AG09309 (cell line): ENCODE results near the gene BSG.

Source experiments
- DNase-seq: peaks from one replicate; pipeline ENCODE4 v3.0.0-alpha.2; 2010; ENCODE audit warnings: low read depth
- H3K4me3 ChIP-seq: 2 replicates; pipeline ENCODE4 v1.5.1; 2011; ENCODE audit warnings: mild to moderate bottlenecking, low read depth, low read length, moderate library complexity; ENCODE audit not compliant: control insufficient read depth
- TF ChIP-seq, protein P1 (sequence below): IDR thresholded peaks from 2 replicates; pipeline ENCODE4 v1.5.1; 2011; ENCODE audit warnings: mild to moderate bottlenecking, low read depth, low read length, inconsistent platforms; ENCODE audit not compliant: insufficient read depth, control insufficient read depth; ENCODE audit errors: missing control alignments

The BSG gene

DNA sequence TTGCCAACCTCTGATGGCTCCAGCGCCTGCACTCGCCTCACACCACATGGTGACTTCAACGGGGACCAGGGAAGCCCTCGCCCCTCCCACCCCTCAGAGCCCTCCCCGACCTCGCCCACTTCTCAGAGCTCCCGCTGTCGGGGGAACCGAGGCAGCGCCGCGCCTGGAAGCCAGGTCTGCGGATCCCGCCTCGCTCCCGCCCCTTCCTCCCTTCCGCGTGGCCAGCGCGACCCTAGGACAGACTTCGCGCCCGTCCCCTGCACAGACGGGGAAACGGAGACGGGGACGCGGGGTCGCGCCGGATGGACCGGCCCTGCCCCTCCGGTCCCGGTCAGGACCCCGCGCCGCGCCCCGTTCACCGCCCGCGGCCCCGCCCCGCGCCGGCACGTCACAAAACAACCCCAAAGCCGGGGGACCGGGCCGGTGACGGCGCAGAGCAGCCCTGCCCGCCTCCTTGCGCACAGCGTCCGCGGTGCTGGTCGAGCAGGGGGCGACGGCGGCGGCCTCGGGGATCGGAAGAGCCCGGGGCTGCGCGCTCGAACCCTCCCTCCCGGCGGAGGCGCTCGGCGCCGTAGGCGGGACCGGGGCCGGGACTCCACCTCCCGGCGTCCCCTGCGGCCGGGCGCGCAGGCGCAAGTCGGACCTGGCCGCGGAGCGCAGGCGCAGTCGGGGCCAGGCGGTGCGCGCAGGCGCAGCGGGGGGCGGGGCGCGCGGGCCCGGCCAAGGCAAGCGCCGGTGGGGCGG is 41.2 kb upstream of the BSG start:
- no peak for DNase-seq
- TF ChIP-seq, protein P1, sequence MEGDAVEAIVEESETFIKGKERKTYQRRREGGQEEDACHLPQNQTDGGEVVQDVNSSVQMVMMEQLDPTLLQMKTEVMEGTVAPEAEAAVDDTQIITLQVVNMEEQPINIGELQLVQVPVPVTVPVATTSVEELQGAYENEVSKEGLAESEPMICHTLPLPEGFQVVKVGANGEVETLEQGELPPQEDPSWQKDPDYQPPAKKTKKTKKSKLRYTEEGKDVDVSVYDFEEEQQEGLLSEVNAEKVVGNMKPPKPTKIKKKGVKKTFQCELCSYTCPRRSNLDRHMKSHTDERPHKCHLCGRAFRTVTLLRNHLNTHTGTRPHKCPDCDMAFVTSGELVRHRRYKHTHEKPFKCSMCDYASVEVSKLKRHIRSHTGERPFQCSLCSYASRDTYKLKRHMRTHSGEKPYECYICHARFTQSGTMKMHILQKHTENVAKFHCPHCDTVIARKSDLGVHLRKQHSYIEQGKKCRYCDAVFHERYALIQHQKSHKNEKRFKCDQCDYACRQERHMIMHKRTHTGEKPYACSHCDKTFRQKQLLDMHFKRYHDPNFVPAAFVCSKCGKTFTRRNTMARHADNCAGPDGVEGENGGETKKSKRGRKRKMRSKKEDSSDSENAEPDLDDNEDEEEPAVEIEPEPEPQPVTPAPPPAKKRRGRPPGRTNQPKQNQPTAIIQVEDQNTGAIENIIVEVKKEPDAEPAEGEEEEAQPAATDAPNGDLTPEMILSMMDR, result no peak
- peak overlapping the region; percentile 98 for H3K4me3 ChIP-seq

GRCh38 chr19:531753-532560 is 40.4 kb upstream of the BSG start, which contains the start of gene CDC34:
Gene CDC34 (plus strand): TSS chr19:531760. CDS start chr19:531932, 172 bp downstream.
- TF ChIP-seq, protein P1, result no peak
- no peak for DNase-seq

GRCh38 chr19:532561-533363 is 39.6 kb upstream of the BSG start:
- TF ChIP-seq, protein P1, result peak; percentile 65
- DNase-seq, result peak; percentile 18
- peak overlapping the region; percentile 98 for H3K4me3 ChIP-seq

More at GRCh38 chr19:531753-532560, 40.4 kb upstream of the BSG start, which contains the start of gene CDC34:
- H3K4me3 ChIP-seq, result peak within 1 kb of the TSS; percentile 98

DNA sequence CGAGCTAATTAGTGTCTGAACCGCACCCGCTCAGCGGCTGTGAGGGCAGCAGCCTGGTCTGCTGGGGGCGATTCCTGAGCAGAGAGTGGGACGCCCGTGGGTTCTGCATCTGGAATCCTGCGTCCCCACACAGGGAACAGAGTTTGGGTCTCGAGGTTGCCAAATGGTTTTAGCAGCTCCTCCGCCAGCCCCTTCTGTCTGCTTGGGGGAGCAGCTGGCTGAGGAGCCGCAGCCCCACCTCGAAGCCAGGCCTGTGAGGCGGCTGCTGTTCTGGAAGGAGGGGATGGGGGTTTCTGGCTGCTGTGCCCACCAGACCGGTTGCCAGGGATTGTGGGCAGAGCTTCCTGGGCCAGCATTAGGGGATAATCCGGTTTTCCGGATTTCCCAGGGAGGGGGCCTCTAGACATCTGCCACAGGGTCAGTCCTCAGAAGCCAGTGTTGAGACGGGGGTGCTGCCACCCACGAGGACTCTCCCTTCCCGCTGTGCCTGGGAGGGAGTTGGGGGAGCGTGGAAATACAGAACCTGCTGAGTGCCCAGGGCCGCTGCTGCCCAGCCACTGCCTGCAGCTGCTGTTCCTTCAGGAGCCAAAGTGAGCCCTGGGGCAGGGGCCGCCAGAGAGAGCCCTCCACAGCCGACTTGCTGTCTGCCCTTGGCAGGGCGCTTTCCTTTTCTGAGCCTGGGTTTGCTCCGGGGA is 38.9 kb upstream of the BSG start:
- H3K4me3 ChIP-seq, result peak overlapping the region; percentile 98
- no peak for DNase-seq
- TF ChIP-seq, protein P1, result no peak

DNA sequence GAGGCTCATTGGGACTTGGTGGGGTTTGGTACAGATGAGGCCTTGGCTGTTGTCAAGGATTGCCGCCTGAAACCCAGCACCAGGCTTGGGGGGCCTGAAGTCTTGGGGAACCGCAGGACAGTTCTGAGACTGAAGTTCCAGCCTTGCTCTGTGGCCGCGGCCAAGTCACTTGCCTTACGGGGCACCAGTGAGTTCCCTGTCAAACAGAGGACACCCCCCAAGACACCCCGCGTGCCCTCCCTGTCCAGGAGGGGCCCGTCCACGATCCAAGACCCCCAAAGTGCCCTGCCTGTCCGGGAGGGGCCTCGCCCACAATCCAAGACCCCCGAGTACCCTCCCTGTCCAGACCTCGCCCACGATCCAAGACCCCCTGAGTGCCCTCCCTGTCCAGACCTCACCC is 38.3 kb upstream of the BSG start:
- peak overlapping the region; percentile 98 for H3K4me3 ChIP-seq
- TF ChIP-seq, protein P1, result no peak
- DNase-seq, result no peak
